Measurements from ENCODE around the gene ADCK2. TPM values are rescaled to one million over a fixed set of nuclear protein-coding genes. Genes with fewer than 3 reads are reported as not detected.

ADCK2 gene
- total RNA-seq, 1 donor from 2014 or later: 7.8 TPM

- no peak overlapping the region for H3K4me3 Mint-ChIP-seq
- Histone ChIP-seq H3K9ac (no peak overlapping the region), H3K36me3 (no peaks in the 10 kb centered on the region), H3K27me3 (no peaks in the 10 kb centered on the region), H4K20me1 (ENCODE audit: low read depth) (no peaks in the 10 kb centered on the region), H3K27ac (no peak overlapping the region), H3K4me3 (no peak overlapping the region), H3F3A (ENCODE audit: low read depth) (peaks cover 12% of the 10 kb centered on the region), H3K79me2 (ENCODE audit: low read depth) (no peaks in the 10 kb centered on the region), H3K4me2 (no peak overlapping the region), H3K9me3 (ENCODE audit: low read depth) (no peaks in the 10 kb centered on the region), H2AFZ (replicated peaks) (no peak overlapping the region), H3K4me1 (peaks cover 8% of the 10 kb centered on the region)
- no peak for DNase-seq (ENCODE audit: low spot score)
- H3K27me3 Mint-ChIP-seq (ENCODE audit: insufficient read depth, low read depth): peaks cover 5% of the 10 kb centered on the region
- TF ChIP-seq EZH2 (IDR thresholded peaks at IDR 0.05): no peak
- no peak for TF ChIP-seq EZH2phosphoT487 (IDR thresholded peaks at IDR 0.05)
- TF ChIP-seq CTCF (IDR thresholded peaks at IDR 0.05): no peak
- no peaks in the 10 kb centered on the region for H3K9me3 Mint-ChIP-seq
- peaks cover 21% of the 10 kb centered on the region for H3K4me1 Mint-ChIP-seq
- H3K27ac Mint-ChIP-seq: peak overlapping the region; percentile 75
- no peaks in the 10 kb centered on the region for H3K36me3 Mint-ChIP-seq
Measured at GRCh38 chr7:140650367-140650766, 22.4 kb upstream of the ADCK2 start.

GRCh38 chr7:140653319-140654108, 19.2 kb upstream of the ADCK2 start:
- peak; percentile 86 for DNase-seq (ENCODE audit: low spot score)
- peaks cover 3% of the 10 kb centered on the region for H3K27me3 Mint-ChIP-seq (ENCODE audit: insufficient read depth, low read depth)
- TF ChIP-seq CTCF (IDR thresholded peaks at IDR 0.05) (peak; percentile 92), EZH2phosphoT487 (IDR thresholded peaks at IDR 0.05) (no peak)
- H3K4me1 ChIP-seq: no peaks in the 10 kb centered on the region
- H3F3A ChIP-seq (ENCODE audit: low read depth): no peaks in the 10 kb centered on the region
- H3K4me2 ChIP-seq: no peak overlapping the region
- no peaks in the 10 kb centered on the region for H3K27me3 ChIP-seq
- no peak overlapping the region for H3K4me3 ChIP-seq
- no peaks in the 10 kb centered on the region for H3K9me3 Mint-ChIP-seq
- H3K36me3 Mint-ChIP-seq: no peaks in the 10 kb centered on the region
- H3K4me3 Mint-ChIP-seq: no peak overlapping the region
- peak overlapping the region; percentile 19 for H3K27ac Mint-ChIP-seq
- no peaks in the 10 kb centered on the region for H3K79me2 ChIP-seq (ENCODE audit: low read depth)
- H4K20me1 ChIP-seq (ENCODE audit: low read depth): no peaks in the 10 kb centered on the region
- H3K4me1 Mint-ChIP-seq: peaks cover 7% of the 10 kb centered on the region
- no peaks in the 10 kb centered on the region for H3K36me3 ChIP-seq
- H3K9me3 ChIP-seq (ENCODE audit: low read depth): no peaks in the 10 kb centered on the region
- H2AFZ ChIP-seq (replicated peaks): peak overlapping the region; percentile 96
- no peak overlapping the region for H3K27ac ChIP-seq
- H3K9ac ChIP-seq: no peak overlapping the region

- no peak overlapping the region for H3K27ac ChIP-seq
- H3K27me3 ChIP-seq: no peaks in the 10 kb centered on the region
- H3K4me3 ChIP-seq: no peak overlapping the region
- H3K9me3 ChIP-seq (ENCODE audit: low read depth): no peaks in the 10 kb centered on the region
- Mint-ChIP-seq H3K27me3 (ENCODE audit: insufficient read depth, low read depth) (peaks cover 3% of the 10 kb centered on the region), H3K4me1 (peaks cover 7% of the 10 kb centered on the region), H3K36me3 (no peaks in the 10 kb centered on the region), H3K27ac (no peak overlapping the region), H3K4me3 (no peak overlapping the region), H3K9me3 (no peaks in the 10 kb centered on the region)
- no peaks in the 10 kb centered on the region for H3F3A ChIP-seq (ENCODE audit: low read depth)
- no peaks in the 10 kb centered on the region for H3K36me3 ChIP-seq
- TF ChIP-seq CTCF (IDR thresholded peaks at IDR 0.05): no peak
- no peak for TF ChIP-seq EZH2phosphoT487 (IDR thresholded peaks at IDR 0.05)
- TF ChIP-seq EZH2 (IDR thresholded peaks at IDR 0.05): no peak
- H4K20me1 ChIP-seq (ENCODE audit: low read depth): no peaks in the 10 kb centered on the region
- no peak overlapping the region for H3K9ac ChIP-seq
- H3K4me2 ChIP-seq: no peak overlapping the region
- H3K4me1 ChIP-seq: no peaks in the 10 kb centered on the region
- no peak for DNase-seq (ENCODE audit: low spot score)
- H3K79me2 ChIP-seq (ENCODE audit: low read depth): no peaks in the 10 kb centered on the region
- no peak overlapping the region for H2AFZ ChIP-seq (replicated peaks)
Measured at GRCh38 chr7:140654109-140654387, 18.7 kb upstream of the ADCK2 start.

Measured in neural progenitor cell (in vitro differentiated cells).